GM12878 (cell line): ENCODE measurements around the gene PTCD1. TPM values are rescaled to one million over a fixed set of nuclear protein-coding genes. Genes with fewer than 3 reads are reported as not detected.

ENCODE experiments used
- E2F4 ChIP-seq: IDR thresholded peaks from 2 replicates; pipeline ENCODE4 v1.6.1; 2012; ENCODE audit warnings: low read depth, low read length, improper control_type of control experiment
- EED ChIP-seq: sonication (generic); IDR thresholded peaks from 2 replicates; pipeline ENCODE4 v1.6.1; 2016; ENCODE audit warnings: antibody characterized with exemption, low read depth
- FOXM1 ChIP-seq: IDR thresholded peaks from 2 replicates; pipeline ENCODE4 v1.6.1; 2012; ENCODE audit warnings: low read depth, mild to moderate bottlenecking, inconsistent platforms, low read length, moderate library complexity
- HCFC1 ChIP-seq: fragments of 150-350 bp; IDR thresholded peaks from 2 replicates; pipeline ENCODE4 v1.6.1; 2014; ENCODE audit warnings: low read length
- HSF1 ChIP-seq: fragments of 150-350 bp; IDR thresholded peaks from 2 replicates; pipeline ENCODE4 v1.6.1; 2014; ENCODE audit warnings: mild to moderate bottlenecking, low read depth, low read length
- JUND ChIP-seq: IDR thresholded peaks from 2 replicates; pipeline ENCODE4 v1.6.1; 2012; ENCODE audit warnings: low read depth, mild to moderate bottlenecking, low read length, improper control_type of control experiment, moderate library complexity
- NR2C1 ChIP-seq: fragments of 450-650 bp; IDR thresholded peaks from 2 replicates; pipeline ENCODE4 v1.6.1; 2017; ENCODE audit warnings: antibody characterized with exemption, mild to moderate bottlenecking, moderate library complexity
- POLR2AphosphoS5 ChIP-seq: IDR thresholded peaks from 2 replicates; pipeline ENCODE4 v1.6.1; 2011; ENCODE audit warnings: mild to moderate bottlenecking, low read length, inconsistent platforms
- polyA plus RNA-seq, 11 experiments: library from polyadenylated mRNA; depleted of rRNA in 4 of 11; unstranded in 6 of 11; stranded (reverse) in 5 of 11; fragments of >200 nt; fragmentation: Nextera tagmentation in 4 of 11; fragmentation: Illumina TruSeq in 1 of 11; extraction: Ambion mirVana in 4 of 11; extraction: Trizol in 1 of 11; gene quantifications; 1 replicate in 1 of 11; 2 replicates in 10 of 11; pipeline versions ENCODE4 v1.2.1 to v1.2.3, GENCODE V29; 2011 to 2016; ENCODE audit warnings: inconsistent platforms in 2 of 11, missing spikeins in 2 of 11, low read depth in 1 of 11
- total RNA-seq, 4 experiments: library from RNA; depleted of rRNA in 3 of 4; stranded (reverse); fragments of >200 nt in 3 of 4; fragmentation: Illumina TruSeq in 1 of 4; extraction: Trizol in 1 of 4; gene quantifications; 2 replicates each; pipeline versions ENCODE4 v1.2.1 to v1.2.3, GENCODE V29; 2013 to 2021
- TF ChIP-seq, protein P1 (sequence below): IDR thresholded peaks from 2 replicates; pipeline ENCODE4 v1.6.1; 2011; ENCODE audit warnings: low read depth, low read length, improper control_type of control experiment, borderline replicate concordance
- TF ChIP-seq, protein P2 (sequence below): fragments of 450-650 bp; IDR thresholded peaks from 2 replicates; pipeline ENCODE4 v1.6.1; 2016; ENCODE audit warnings: mild to moderate bottlenecking, moderate library complexity, borderline replicate concordance

The PTCD1 gene
- total and polyA plus RNA-seq, 10 of the 15 experiments (the other 5 are each of a cell fraction or from before 2014, with no cell fraction given): 0.26 to 9.7 (median 5.0) TPM

GRCh38 chr7:99399597-99399996 is 39.0 kb downstream of the PTCD1 start (continued):
- TF ChIP-seq HSF1: no peak
- no peak for TF ChIP-seq EED
- TF ChIP-seq FOXM1: 0 out of 2 replicates have a peak, but pooled peaks have one; percentile 19
- no peak for TF ChIP-seq HCFC1
- TF ChIP-seq E2F4: no peak
- no peak for TF ChIP-seq JUND
- TF ChIP-seq, protein P1, sequence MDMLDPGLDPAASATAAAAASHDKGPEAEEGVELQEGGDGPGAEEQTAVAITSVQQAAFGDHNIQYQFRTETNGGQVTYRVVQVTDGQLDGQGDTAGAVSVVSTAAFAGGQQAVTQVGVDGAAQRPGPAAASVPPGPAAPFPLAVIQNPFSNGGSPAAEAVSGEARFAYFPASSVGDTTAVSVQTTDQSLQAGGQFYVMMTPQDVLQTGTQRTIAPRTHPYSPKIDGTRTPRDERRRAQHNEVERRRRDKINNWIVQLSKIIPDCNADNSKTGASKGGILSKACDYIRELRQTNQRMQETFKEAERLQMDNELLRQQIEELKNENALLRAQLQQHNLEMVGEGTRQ: no peak
- no peak for TF ChIP-seq NR2C1
- TF ChIP-seq, protein P2, sequence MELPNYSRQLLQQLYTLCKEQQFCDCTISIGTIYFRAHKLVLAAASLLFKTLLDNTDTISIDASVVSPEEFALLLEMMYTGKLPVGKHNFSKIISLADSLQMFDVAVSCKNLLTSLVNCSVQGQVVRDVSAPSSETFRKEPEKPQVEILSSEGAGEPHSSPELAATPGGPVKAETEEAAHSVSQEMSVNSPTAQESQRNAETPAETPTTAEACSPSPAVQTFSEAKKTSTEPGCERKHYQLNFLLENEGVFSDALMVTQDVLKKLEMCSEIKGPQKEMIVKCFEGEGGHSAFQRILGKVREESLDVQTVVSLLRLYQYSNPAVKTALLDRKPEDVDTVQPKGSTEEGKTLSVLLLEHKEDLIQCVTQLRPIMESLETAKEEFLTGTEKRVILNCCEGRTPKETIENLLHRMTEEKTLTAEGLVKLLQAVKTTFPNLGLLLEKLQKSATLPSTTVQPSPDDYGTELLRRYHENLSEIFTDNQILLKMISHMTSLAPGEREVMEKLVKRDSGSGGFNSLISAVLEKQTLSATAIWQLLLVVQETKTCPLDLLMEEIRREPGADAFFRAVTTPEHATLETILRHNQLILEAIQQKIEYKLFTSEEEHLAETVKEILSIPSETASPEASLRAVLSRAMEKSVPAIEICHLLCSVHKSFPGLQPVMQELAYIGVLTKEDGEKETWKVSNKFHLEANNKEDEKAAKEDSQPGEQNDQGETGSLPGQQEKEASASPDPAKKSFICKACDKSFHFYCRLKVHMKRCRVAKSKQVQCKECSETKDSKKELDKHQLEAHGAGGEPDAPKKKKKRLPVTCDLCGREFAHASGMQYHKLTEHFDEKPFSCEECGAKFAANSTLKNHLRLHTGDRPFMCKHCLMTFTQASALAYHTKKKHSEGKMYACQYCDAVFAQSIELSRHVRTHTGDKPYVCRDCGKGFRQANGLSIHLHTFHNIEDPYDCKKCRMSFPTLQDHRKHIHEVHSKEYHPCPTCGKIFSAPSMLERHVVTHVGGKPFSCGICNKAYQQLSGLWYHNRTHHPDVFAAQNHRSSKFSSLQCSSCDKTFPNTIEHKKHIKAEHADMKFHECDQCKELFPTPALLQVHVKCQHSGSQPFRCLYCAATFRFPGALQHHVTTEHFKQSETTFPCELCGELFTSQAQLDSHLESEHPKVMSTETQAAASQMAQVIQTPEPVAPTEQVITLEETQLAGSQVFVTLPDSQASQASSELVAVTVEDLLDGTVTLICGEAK: no peak
- peak; percentile 23; the same call in 1 of the 2 replicates for TF ChIP-seq POLR2AphosphoS5
